ENCODE measurements around the gene STPG3. TPM values are rescaled to one million over a fixed set of nuclear protein-coding genes. Genes with fewer than 3 reads are reported as not detected.

STPG3 gene
- total and polyA plus RNA-seq, 9 of the 15 experiments (the other 6 are each of a cell fraction or from before 2014, with no cell fraction given) = not detected

- TF ChIP-seq NUFIP1 (IDR thresholded peaks at IDR 0.05; ENCODE audit: partially characterized antibody) (no peak), ZBED1 (IDR thresholded peaks at IDR 0.05) (0 out of 2 replicates have a peak, but pooled peaks have one; percentile 13), FOXP4 (CRISPR knock-in tag; IDR thresholded peaks at IDR 0.05; ENCODE audit: borderline replicate concordance) (no peak), ZKSCAN3 (CRISPR knock-in tag; IDR thresholded peaks at IDR 0.05) (no peak), FOXM1 (IDR thresholded peaks at IDR 0.05; ENCODE audit: low read depth) (no peak), FOXM1 (CRISPR knock-in tag; IDR thresholded peaks at IDR 0.05; ENCODE audit: low read depth) (no peak), CREB3L1 (IDR thresholded peaks at IDR 0.05; ENCODE audit: borderline replicate concordance, low read depth) (no peak), GATAD2A (IDR thresholded peaks at IDR 0.05) (no peak), USF1 (CRISPR knock-in tag; IDR thresholded peaks at IDR 0.05) (peak; percentile 74), HMG20A (CRISPR knock-in tag; conservative IDR thresholded peaks at IDR 0.05) (no peak), CBX2 (IDR thresholded peaks at IDR 0.05; ENCODE audit: insufficient read depth, low read length, poor library complexity, severe bottlenecking) (no peak), CEBPB (tag; IDR thresholded peaks at IDR 0.05) (no peak), BHLHE40 (IDR thresholded peaks at IDR 0.05; ENCODE audit: low read length) (no peak), ZNF740 (CRISPR knock-in tag; IDR thresholded peaks at IDR 0.05) (no peak), ZNF740 (tag; IDR thresholded peaks at IDR 0.05) (no peak), ZKSCAN8 (CRISPR knock-in tag; IDR thresholded peaks at IDR 0.05) (no peak)
- TF ChIP-seq, protein P1, sequence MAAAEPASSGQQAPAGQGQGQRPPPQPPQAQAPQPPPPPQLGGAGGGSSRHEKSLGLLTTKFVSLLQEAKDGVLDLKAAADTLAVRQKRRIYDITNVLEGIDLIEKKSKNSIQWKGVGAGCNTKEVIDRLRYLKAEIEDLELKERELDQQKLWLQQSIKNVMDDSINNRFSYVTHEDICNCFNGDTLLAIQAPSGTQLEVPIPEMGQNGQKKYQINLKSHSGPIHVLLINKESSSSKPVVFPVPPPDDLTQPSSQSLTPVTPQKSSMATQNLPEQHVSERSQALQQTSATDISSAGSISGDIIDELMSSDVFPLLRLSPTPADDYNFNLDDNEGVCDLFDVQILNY (CRISPR knock-in tag; IDR thresholded peaks at IDR 0.05) = no peak
- TF ChIP-seq, protein P2, sequence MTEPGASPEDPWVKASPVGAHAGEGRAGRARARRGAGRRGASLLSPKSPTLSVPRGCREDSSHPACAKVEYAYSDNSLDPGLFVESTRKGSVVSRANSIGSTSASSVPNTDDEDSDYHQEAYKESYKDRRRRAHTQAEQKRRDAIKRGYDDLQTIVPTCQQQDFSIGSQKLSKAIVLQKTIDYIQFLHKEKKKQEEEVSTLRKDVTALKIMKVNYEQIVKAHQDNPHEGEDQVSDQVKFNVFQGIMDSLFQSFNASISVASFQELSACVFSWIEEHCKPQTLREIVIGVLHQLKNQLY (CRISPR knock-in tag; conservative IDR thresholded peaks at IDR 0.05) = 0 out of 4 replicates have a peak, but pooled peaks of 1 of the 2 experiments have one; percentile 72
- TF ChIP-seq, protein P3, sequence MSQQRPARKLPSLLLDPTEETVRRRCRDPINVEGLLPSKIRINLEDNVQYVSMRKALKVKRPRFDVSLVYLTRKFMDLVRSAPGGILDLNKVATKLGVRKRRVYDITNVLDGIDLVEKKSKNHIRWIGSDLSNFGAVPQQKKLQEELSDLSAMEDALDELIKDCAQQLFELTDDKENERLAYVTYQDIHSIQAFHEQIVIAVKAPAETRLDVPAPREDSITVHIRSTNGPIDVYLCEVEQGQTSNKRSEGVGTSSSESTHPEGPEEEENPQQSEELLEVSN (IDR thresholded peaks at IDR 0.05; ENCODE audit: borderline replicate concordance in 1 of 2, extremely low read depth in 1 of 2, insufficient read depth in 1 of 2, insufficient read length in 1 of 2, low read depth in 1 of 2, low read length in 1 of 2, poor library complexity in 1 of 2, severe bottlenecking in 1 of 2) = no peak
Measured at GRCh38 chr9:137243626-137244485, 7.2 kb upstream of the STPG3 start (continued).
